GM18505 (cell line): ENCODE results near the gene RAVER1.
"Not testable (repeated sequence)": the region's sequence is repeated elsewhere in the genome, so short reads cannot be mapped to it uniquely, and the experiment has no call there.

Experiments
- ATAC-seq: cut with Tn5 transposase; IDR thresholded peaks from one replicate; pipeline ENCODE4 v1.9.1; 2021; ENCODE audit not compliant: unreplicated experiment
- POLR2A ChIP-seq: IDR thresholded peaks from 4 replicates; pipeline ENCODE4 v1.6.1; 2011; ENCODE audit warnings: borderline replicate concordance; ENCODE audit not compliant: insufficient read depth, insufficient read length; ENCODE audit errors: extremely low read depth

RAVER1 gene

GRCh38 chr19:10285393-10285792, 47.9 kb downstream of the RAVER1 start:
- peak; percentile 42 for TF ChIP-seq POLR2A
- no peak for ATAC-seq

GRCh38 chr19:10284960-10285278, 48.4 kb downstream of the RAVER1 start:
- no peak for ATAC-seq
- no peak for TF ChIP-seq POLR2A

- ATAC-seq, result no peak
- no peak for TF ChIP-seq POLR2A
These were observed 49.0 kb downstream of the RAVER1 start for GRCh38 chr19:10284065-10284959.

GRCh38 chr19:10283301-10284064, 49.8 kb downstream of the RAVER1 start:
- peak; percentile 22 for TF ChIP-seq POLR2A
- ATAC-seq, result no peak

GRCh38 chr19:10282043-10282442, 51.3 kb downstream of the RAVER1 start:
- ATAC-seq, result not testable (repeated sequence)

GRCh38 chr19:10279737-10280442, 53.4 kb downstream of the RAVER1 start:
- no peak for ATAC-seq
- no peak for TF ChIP-seq POLR2A

GRCh38 chr19:10278935-10279334, 54.4 kb downstream of the RAVER1 start:
- TF ChIP-seq POLR2A, result no peak
- no peak for ATAC-seq

- no peak for ATAC-seq
- no peak for TF ChIP-seq POLR2A
These were observed 55.3 kb downstream of the RAVER1 start for GRCh38 chr19:10277795-10278589.

- peak; percentile 9 for TF ChIP-seq POLR2A
- ATAC-seq, result no peak
These were observed 58.7 kb downstream of the RAVER1 start for GRCh38 chr19:10274589-10274988.

- peak; percentile 18 for ATAC-seq
- TF ChIP-seq POLR2A, result no peak
These were observed 61.7 kb downstream of the RAVER1 start for GRCh38 chr19:10271543-10272086.

- peak; percentile 99 for TF ChIP-seq POLR2A
- peak; percentile 42 for ATAC-seq
These were observed 62.5 kb downstream of the RAVER1 start, which contains the start of gene ICAM1 for GRCh38 chr19:10270616-10271394. Gene ICAM1, plus strand, starts transcription at chr19:10271120. Its CDS starts 40 bp downstream, at chr19:10271160.

GRCh38 chr19:10270180-10270615, 63.1 kb downstream of the RAVER1 start:
- no peak for TF ChIP-seq POLR2A
- peak; percentile 46 for ATAC-seq
